Spleen (tissue), 11 donors: ENCODE results near the gene C1QTNF1. TPM values are rescaled to one million over a fixed set of nuclear protein-coding genes. Genes with fewer than 3 reads are reported as not detected.

Experiments
- DNase-seq: peaks from one replicate; pipeline ENCODE4 v3.0.0-alpha.2; 2020
- H3K27ac ChIP-seq, 8 donors: fragments of 200-600 bp; sonication (generic) in 7 of 8; 1 replicate in 4 of 8; 2 replicates in 4 of 8; pipeline versions ENCODE4 v1.5.0 to v1.8.0; 2016 to 2021; ENCODE audit warnings: inconsistent platforms in 4 of 8, mild to moderate bottlenecking in 4 of 8, moderate library complexity in 1 of 8
- H3K27me3 ChIP-seq, 7 donors: fragments of 200-600 bp; sonication (generic) in 6 of 7; replicated peaks in 1 of 7; 1 replicate in 4 of 7; 2 replicates in 3 of 7; pipeline versions ENCODE4 v1.5.0 to v1.8.0; 2016 to 2021; ENCODE audit warnings: inconsistent platforms in 3 of 7, mild to moderate bottlenecking in 1 of 7
- H3K36me3 ChIP-seq, 6 donors: fragments of 200-600 bp; sonication (generic) in 5 of 6; 1 replicate in 4 of 6; 2 replicates in 2 of 6; pipeline versions ENCODE4 v1.5.0 to v1.8.0; 2016 to 2021; ENCODE audit warnings: inconsistent platforms in 2 of 6
- H3K4me1 ChIP-seq, 6 donors: fragments of 200-600 bp; sonication (generic) in 5 of 6; 1 replicate in 3 of 6; 2 replicates in 3 of 6; pipeline versions ENCODE4 v1.5.0 to v1.8.0; 2016 to 2021; ENCODE audit warnings: inconsistent platforms in 3 of 6
- H3K4me3 ChIP-seq, 8 donors: fragments of 200-600 bp; sonication (generic) in 7 of 8; 1 replicate in 4 of 8; 2 replicates in 4 of 8; pipeline versions ENCODE4 v1.5.0 to v1.8.0; 2016 to 2021; ENCODE audit warnings: inconsistent platforms in 4 of 8, mild to moderate bottlenecking in 4 of 8, moderate library complexity in 2 of 8
- H3K9me3 ChIP-seq, 8 donors: fragments of 200-600 bp; sonication (generic) in 7 of 8; 1 replicate in 4 of 8; 2 replicates in 4 of 8; pipeline versions ENCODE4 v1.5.0 to v1.8.0; 2016 to 2021; ENCODE audit warnings: inconsistent platforms in 4 of 8
- CTCF ChIP-seq, 11 experiments: fragments of 200-600 bp in 7 of 11; fragments of 450-650 bp in 4 of 11; sonication (generic) in 4 of 11; IDR thresholded peaks in 8 of 11; conservative IDR thresholded peaks in 3 of 11; 1 replicate in 7 of 11; 2 replicates in 4 of 11; pipeline versions ENCODE4 v1.4.0 to v1.8.0; 2016 to 2021; ENCODE audit warnings: antibody characterized with exemption in 11 of 11, inconsistent platforms in 4 of 11, mild to moderate bottlenecking in 1 of 11
- POLR2A ChIP-seq, 3 donors: fragments of 450-650 bp; IDR thresholded peaks; one replicate each; pipeline ENCODE4 v1.5.1; 2017; ENCODE audit warnings: antibody characterized with exemption in 3 of 3, mild to moderate bottlenecking in 1 of 3
- POLR2AphosphoS5 ChIP-seq, 3 donors: sonication (generic); formaldehyde crosslinking; IDR thresholded peaks; one replicate each; pipeline ENCODE4 v1.5.1; 2017; ENCODE audit warnings: antibody characterized with exemption in 3 of 3
- WGBS, 5 donors: extraction: QIAGEN DNeasy Blood & Tissue Kit in 3 of 5; methylation state at CpG; one replicate each; pipeline versions ENCODE4 v1.1.5 to v1.1.7; 2013 to 2018; 5-methylcytosine and 5-hydroxymethylcytosine counted together
- intact Hi-C: fragments of 100-400 bp; cut with DNase I; formaldehyde crosslinking; loops from one replicate; pipeline ENCODE4 v1.15.0; 2023; ENCODE audit warnings: low total_unique reads
- polyA plus RNA-seq, 3 donors: library from polyadenylated mRNA; stranded (reverse); fragments of 200-250 nt; gene quantifications; one replicate each; pipeline ENCODE4 v1.2.1, GENCODE V29; 2013
- total RNA-seq, 7 donors: library from RNA; depleted of rRNA in 3 of 7; stranded (reverse); fragments of >200 nt in 3 of 7; fragmentation: NEBNext Ultra II Directional in 4 of 7; extraction: Animal tissue kit (Norgen Biotek cat#: 25700) in 4 of 7; gene quantifications; one replicate each; pipeline versions ENCODE4 v1.1.0 to v1.2.1, GENCODE V29; 2016 to 2021
- donor health status: healthy with polysubstance abuse.
- donor health status: DM: no; HTN: no; CAD: no; lungs with moderate emphysema.
- donor health status: DM: no; HTN: no; CAD: no.
- donor health status: Bipolar disorder and iron deficiency.
- donor health status: healthy.
- donor health status: DM: no; HTN: no; CAD: no.
- donor health status: DM: yes; HTN: yes; CAD: no.

C1QTNF1 gene
- total and polyA plus RNA-seq, 10 donors, result 14.7 to 101 (median 44.4) TPM

GRCh38 chr17:78996781-78997201, 27.2 kb upstream of the C1QTNF1 start:
- Histone ChIP-seq H3K9me3 (no peaks in the 10 kb centered on the region), H3K27ac (peak overlapping the region in 7 of 8 donors; percentile 56 to 88 (median 81)), H3K4me1 (peaks cover 6 to 86% (median 58%) of the 10 kb centered on the region in 6 donors), H3K4me3 (no peak overlapping the region), H3K27me3 (no peaks in the 10 kb centered on the region), H3K36me3 (peaks cover 2 to 100% (median 79%) of the 10 kb centered on the region in 6 donors)
- no peak for DNase-seq
- TF ChIP-seq CTCF (IDR thresholded peaks at IDR 0.05 in 8 of 11, conservative IDR thresholded peaks at IDR 0.05 in 3 of 11) (no peak), POLR2A (IDR thresholded peaks at IDR 0.05) (no peak), POLR2AphosphoS5 (IDR thresholded peaks at IDR 0.05) (no peak)
- intact Hi-C loops, result no loop called here
- 90 to 95% (median 93%) methylated on average over 16 of the region's 16 CpGs for WGBS, 5 donors

- DNase-seq, result no peak
- no peaks in the 10 kb centered on the region for H3K9me3 ChIP-seq
- 87 to 92% (median 90%) methylated on average over 27 of the region's 27 CpGs for WGBS, 5 donors
- peaks cover 2 to 100% (median 77%) of the 10 kb centered on the region in 6 donors for H3K36me3 ChIP-seq
- TF ChIP-seq POLR2A (IDR thresholded peaks at IDR 0.05), result no peak
- peak in 1 of 3 donors; percentile 39 for TF ChIP-seq POLR2AphosphoS5 (IDR thresholded peaks at IDR 0.05)
- peaks cover 6 to 86% (median 57%) of the 10 kb centered on the region in 6 donors for H3K4me1 ChIP-seq
- H3K4me3 ChIP-seq, result no peak overlapping the region
- peak overlapping the region in 6 of 8 donors; percentile 70 to 88 (median 82) for H3K27ac ChIP-seq
- intact Hi-C loops, result no loop called here
- H3K27me3 ChIP-seq, result no peaks in the 10 kb centered on the region
Observed at GRCh38 chr17:78997231-78997741, 26.7 kb upstream of the C1QTNF1 start.

GRCh38 chr17:78997881-78998280, 26.1 kb upstream of the C1QTNF1 start:
- Histone ChIP-seq H3K27me3 (no peaks in the 10 kb centered on the region), H3K9me3 (no peaks in the 10 kb centered on the region), H3K36me3 (peaks cover under 1 to 100% (median 74%) of the 10 kb centered on the region in 6 donors), H3K4me1 (peaks cover 3 to 86% (median 54%) of the 10 kb centered on the region in 6 donors), H3K27ac (peak overlapping the region in 7 of 8 donors; percentile 5 to 88 (median 79)), H3K4me3 (no peak overlapping the region)
- TF ChIP-seq POLR2A (IDR thresholded peaks at IDR 0.05), result no peak
- TF ChIP-seq POLR2AphosphoS5 (IDR thresholded peaks at IDR 0.05), result no peak
- DNase-seq, result no peak
- intact Hi-C loops, result no loop called here
- WGBS, 5 donors, result 61 to 81% (median 71%) methylated on average over 6 of the region's 6 CpGs

- DNase-seq, result peak; percentile 86
- intact Hi-C loops, result no loop called here
- Histone ChIP-seq H3K4me3 (no peak overlapping the region), H3K4me1 (peaks cover 0 to 85% (median 50%) of the 10 kb centered on the region in 6 donors), H3K9me3 (no peaks in the 10 kb centered on the region), H3K36me3 (peaks cover 0 to 100% (median 71%) of the 10 kb centered on the region in 6 donors), H3K27ac (peak overlapping the region; percentile 5 to 88 (median 74)), H3K27me3 (no peaks in the 10 kb centered on the region)
- TF ChIP-seq CTCF (IDR thresholded peaks at IDR 0.05 in 8 of 11, conservative IDR thresholded peaks at IDR 0.05 in 3 of 11) (peak in 6 of 11 experiments; percentile 7 to 47 (median 28)), POLR2AphosphoS5 (IDR thresholded peaks at IDR 0.05) (peak; percentile 61 to 81 (median 77)), POLR2A (IDR thresholded peaks at IDR 0.05) (no peak)
- WGBS, 5 donors, result 73 to 94% (median 80%) methylated on average over 14 to 28 of the region's 28 CpGs
Observed at GRCh38 chr17:78998311-78999055, 25.5 kb upstream of the C1QTNF1 start.
